ENCODE measurements around the gene IFNAR1.
"Not testable (repeated sequence)": the region's sequence is repeated elsewhere in the genome, so short reads cannot be mapped to it uniquely, and the experiment has no call there.

Gene IFNAR1

GRCh38 chr21:33379934-33380333 lies 55.2 kb downstream of the IFNAR1 start:
- DNase-seq = peak in 1 of 2 experiments; percentile 18

GRCh38 chr21:33380483-33380998 lies 55.8 kb downstream of the IFNAR1 start:
- DNase-seq = peak; percentile 93 to 96

GRCh38 chr21:33381381-33381780 lies 56.6 kb downstream of the IFNAR1 start:
- DNase-seq = not testable (repeated sequence)

GRCh38 chr21:33383056-33383888 lies 58.5 kb downstream of the IFNAR1 start:
- peak; percentile 75 to 82 for DNase-seq

GRCh38 chr21:33384841-33385331 lies 60.1 kb downstream of the IFNAR1 start:
- peak in 1 of 2 experiments; percentile 24 for DNase-seq

GRCh38 chr21:33386222-33386784 lies 61.5 kb downstream of the IFNAR1 start:
- no peak for DNase-seq

GRCh38 chr21:33387294-33387693 lies 62.5 kb downstream of the IFNAR1 start:
- no peak for DNase-seq

- DNase-seq = no peak
These were observed 63.4 kb downstream of the IFNAR1 start for GRCh38 chr21:33388188-33388587.

- no peak for DNase-seq
These were observed 65.7 kb downstream of the IFNAR1 start for GRCh38 chr21:33390479-33390878.

GRCh38 chr21:33391656-33392055 lies 66.9 kb downstream of the IFNAR1 start:
- DNase-seq = no peak

- no peak for DNase-seq
These were observed 67.7 kb downstream of the IFNAR1 start for GRCh38 chr21:33392284-33392985.

GRCh38 chr21:33393348-33393747 lies 68.6 kb downstream of the IFNAR1 start:
- no peak for DNase-seq

- no peak for DNase-seq
These were observed 69.5 kb downstream of the IFNAR1 start for GRCh38 chr21:33394260-33394659.

- DNase-seq = no peak
These were observed 71.1 kb downstream of the IFNAR1 start for GRCh38 chr21:33395891-33396331.

- DNase-seq = no peak
These were observed 71.7 kb downstream of the IFNAR1 start for GRCh38 chr21:33396436-33396835.

- DNase-seq = no peak
These were observed 72.2 kb downstream of the IFNAR1 start for GRCh38 chr21:33396951-33397350.

GRCh38 chr21:33397717-33398116 lies 72.9 kb downstream of the IFNAR1 start:
- no peak for DNase-seq

GRCh38 chr21:33398361-33398760 lies 73.6 kb downstream of the IFNAR1 start:
- DNase-seq = no peak

GRCh38 chr21:33401630-33401992 lies 76.8 kb downstream of the IFNAR1 start:
- DNase-seq = no peak

GRCh38 chr21:33402001-33402979 lies 77.5 kb downstream of the IFNAR1 start:
- DNase-seq = peak in 1 of 2 experiments; percentile 7

GRCh38 chr21:33403128-33403785 lies 78.5 kb downstream of the IFNAR1 start, which contains the start of gene IFNGR2:
IFNGR2 (plus strand) TSS chr21:33403413; CDS start chr21:33403544, 131 bp downstream.
- peak in 1 of 2 experiments; percentile 16 for DNase-seq
